Kidney (tissue), 14 donors: Measurements from ENCODE around the gene TCF4. TPM values are rescaled to one million over a fixed set of nuclear protein-coding genes. Genes with fewer than 3 reads are reported as not detected.

ENCODE experiments used
- DNase-seq, 5 donors: peaks; one replicate each; pipeline ENCODE4 v3.0.0-alpha.2; 2013 to 2020
- FAIRE-seq: peaks from 2 replicates; lab custom pipeline; 2012; peaks lifted over from hg19 to GRCh38; lab: Jason Lieb, UNC
- H3K27ac ChIP-seq, 2 donors: one replicate each; pipeline ENCODE4 v1.7.0; 2013; ENCODE audit warnings: low read depth in 2 of 2, low read length in 2 of 2, inconsistent platforms in 1 of 2
- H3K27me3 ChIP-seq: one replicate; pipeline ENCODE4 v1.7.1; 2013; ENCODE audit warnings: low read length, inconsistent platforms; ENCODE audit not compliant: control insufficient read depth, insufficient read depth
- H3K36me3 ChIP-seq, 3 donors: one replicate each; pipeline versions ENCODE4 v1.7.0 to v1.7.1; 2013; ENCODE audit warnings: low read length in 3 of 3, control low read depth in 1 of 3, inconsistent platforms in 1 of 3; ENCODE audit not compliant: insufficient read depth in 3 of 3, control insufficient read depth in 2 of 3
- H3K4me1 ChIP-seq, 3 donors: one replicate each; pipeline versions ENCODE4 v1.7.0 to v1.7.1; 2013; ENCODE audit warnings: low read length in 3 of 3, inconsistent platforms in 1 of 3, low read depth in 1 of 3; ENCODE audit not compliant: control insufficient read depth in 2 of 3, insufficient read depth in 2 of 3
- H3K4me3 ChIP-seq, 3 donors: one replicate each; pipeline versions ENCODE4 v1.7.0 to v1.8.1; 2013; ENCODE audit warnings: low read length in 3 of 3, control low read depth in 1 of 3, inconsistent platforms in 1 of 3
- H3K9ac ChIP-seq, 3 donors: one replicate each; pipeline versions ENCODE4 v1.7.0 to v1.7.1; 2013; ENCODE audit warnings: low read length in 3 of 3, control low read depth in 1 of 3, inconsistent platforms in 1 of 3
- H3K9me3 ChIP-seq, 3 donors: one replicate each; pipeline versions ENCODE4 v1.7.0 to v1.7.1; 2013; ENCODE audit warnings: low read length in 3 of 3, control low read depth in 1 of 3, inconsistent platforms in 1 of 3; ENCODE audit not compliant: control insufficient read depth in 2 of 3, insufficient read depth in 1 of 3
- CTCF ChIP-seq: IDR thresholded peaks from 3 replicates; pipeline ENCODE4 v1.5.1; 2012; ENCODE audit warnings: mild to moderate bottlenecking, moderate library complexity, borderline replicate concordance; ENCODE audit not compliant: insufficient read depth; ENCODE audit errors: extremely low read depth
- intact Hi-C: fragments of 100-400 bp; cut with DNase I; formaldehyde crosslinking; loops from one replicate; pipeline ENCODE4 v1.11.1; 2022
- polyA plus RNA-seq: library from polyadenylated mRNA; stranded (reverse); fragments of 350-450 nt; fragmentation: Illumina TruSeq; extraction: RNeasy Lipid Tissue Mini Kit (QIAGEN cat#74804); gene quantifications from one replicate; pipeline ENCODE4 v1.2.3, GENCODE V29; 2014; ENCODE audit warnings: low read depth, low replicate concordance; ENCODE audit not compliant: insufficient read depth
- total RNA-seq: library from RNA; stranded (reverse); fragmentation: NEBNext Ultra II Directional; extraction: Animal tissue kit (Norgen Biotek cat#: 25700); gene quantifications from one replicate; pipeline ENCODE4 v1.2.1, GENCODE V29; 2021
- donor health status: control.
- donor health status: control.
- donor health status: control.
- donor health status: control.
- donor health status: control.
- donor health status: DM: yes; HTN: yes; CAD: no.
- donor health status: Normal renal cell carcinoma (clear cell type).

TCF4 gene
- total and polyA plus RNA-seq, 2 donors from 2014 or later, result 4.4 to 60.3 TPM

GRCh38 chr18:55465313-55465712 is 122.7 kb downstream of the TCF4 start:
- no peak for TF ChIP-seq CTCF
- Histone ChIP-seq H3K36me3 (no peaks in the 10 kb centered on the region), H3K9ac (no peak overlapping the region), H3K9me3 (no peaks in the 10 kb centered on the region), H3K27ac (no peak overlapping the region), H3K27me3 (no peaks in the 10 kb centered on the region), H3K4me3 (no peak overlapping the region), H3K4me1 (no peaks in the 10 kb centered on the region)
- FAIRE-seq (no peak), DNase-seq (no peak)
- intact Hi-C loops, result no loop called here

- H3K9ac ChIP-seq, result no peak overlapping the region
- no peak overlapping the region for H3K4me3 ChIP-seq
- no peaks in the 10 kb centered on the region for H3K36me3 ChIP-seq
- TF ChIP-seq CTCF, result no peak
- no peak overlapping the region for H3K27ac ChIP-seq
- intact Hi-C loops, result no loop called here
- H3K27me3 ChIP-seq, result no peaks in the 10 kb centered on the region
- FAIRE-seq (no peak), DNase-seq (no peak)
- H3K4me1 ChIP-seq, result no peaks in the 10 kb centered on the region
- H3K9me3 ChIP-seq, result no peaks in the 10 kb centered on the region
Measured at GRCh38 chr18:55464581-55464980, 123.4 kb downstream of the TCF4 start.

GRCh38 chr18:55462652-55463051 is 125.3 kb downstream of the TCF4 start:
- Histone ChIP-seq H3K4me1 (no peaks in the 10 kb centered on the region), H3K27me3 (no peaks in the 10 kb centered on the region), H3K27ac (no peak overlapping the region), H3K9ac (no peak overlapping the region), H3K9me3 (no peaks in the 10 kb centered on the region), H3K4me3 (no peak overlapping the region), H3K36me3 (no peaks in the 10 kb centered on the region)
- TF ChIP-seq CTCF, result no peak
- DNase-seq (peak in 3 of 5 donors; percentile 17 to 79 (median 67)), FAIRE-seq (no peak)
- intact Hi-C loops, result no loop called here

GRCh38 chr18:55461848-55462247 is 126.1 kb downstream of the TCF4 start:
- TF ChIP-seq CTCF, result no peak
- no peak for FAIRE-seq
- no peaks in the 10 kb centered on the region for H3K36me3 ChIP-seq
- no peak overlapping the region for H3K4me3 ChIP-seq
- peak in 4 of 5 donors; percentile 55 to 88 (median 78) for DNase-seq
- no peaks in the 10 kb centered on the region for H3K9me3 ChIP-seq
- H3K4me1 ChIP-seq, result no peaks in the 10 kb centered on the region
- intact Hi-C loops, result no loop called here
- no peaks in the 10 kb centered on the region for H3K27me3 ChIP-seq
- H3K9ac ChIP-seq, result no peak overlapping the region
- H3K27ac ChIP-seq, result no peak overlapping the region
